ENCODE measurements around the gene LRP6.

LRP6 gene

DNA sequence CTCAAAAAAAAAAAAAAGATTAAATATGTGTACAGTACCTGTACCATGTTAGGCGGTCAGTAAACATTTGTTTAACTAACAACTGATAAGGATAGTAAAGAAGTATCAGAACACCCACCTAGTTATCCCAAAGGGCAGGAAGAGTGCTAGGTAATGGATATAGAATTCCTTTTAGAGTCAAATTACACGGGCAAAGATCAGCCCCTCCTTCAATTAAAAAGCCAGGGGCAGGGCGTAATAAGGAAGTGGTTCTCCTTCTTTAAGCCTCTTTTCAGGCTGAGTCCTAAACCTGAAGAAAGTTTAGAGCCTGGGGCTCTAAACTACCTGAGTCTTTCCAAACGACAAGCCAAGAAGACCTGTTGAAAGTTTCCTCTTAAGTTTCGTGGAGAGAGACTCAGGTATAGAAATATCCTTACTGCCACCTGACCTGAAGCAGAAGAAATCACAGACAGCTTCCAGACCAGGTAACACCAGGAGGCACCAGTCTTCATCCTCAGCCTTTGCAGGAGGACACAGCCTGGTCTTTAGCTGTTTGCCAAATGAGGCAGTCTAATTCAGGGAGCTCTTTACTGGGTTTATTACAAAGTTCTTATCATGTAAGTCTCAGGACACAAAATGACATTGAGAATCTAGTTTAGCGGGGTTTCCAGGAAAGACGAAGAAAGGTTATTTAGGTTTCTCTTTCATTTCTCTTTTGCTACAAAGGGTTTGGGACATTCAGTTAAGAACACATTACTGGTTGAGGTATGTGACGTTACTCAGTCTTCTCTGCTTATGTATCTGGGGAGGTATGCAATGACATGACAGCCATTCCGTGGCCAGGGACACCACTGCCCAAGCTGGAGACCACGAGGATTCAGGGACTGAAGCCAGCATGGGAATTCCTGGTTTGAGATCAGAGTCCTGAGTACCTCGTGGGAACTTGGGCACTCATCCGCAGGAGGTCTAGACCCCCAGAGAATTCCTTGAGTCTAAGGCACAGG lies 195.9 kb downstream of the LRP6 start, which contains the start of gene BCL2L14:
BCL2L14 (plus strand) TSS at position 266 of the 983 bp plus-strand sequence. CDS start 8,367 bp downstream, outside the sequence.
- DNase-seq: no peak

DNA sequence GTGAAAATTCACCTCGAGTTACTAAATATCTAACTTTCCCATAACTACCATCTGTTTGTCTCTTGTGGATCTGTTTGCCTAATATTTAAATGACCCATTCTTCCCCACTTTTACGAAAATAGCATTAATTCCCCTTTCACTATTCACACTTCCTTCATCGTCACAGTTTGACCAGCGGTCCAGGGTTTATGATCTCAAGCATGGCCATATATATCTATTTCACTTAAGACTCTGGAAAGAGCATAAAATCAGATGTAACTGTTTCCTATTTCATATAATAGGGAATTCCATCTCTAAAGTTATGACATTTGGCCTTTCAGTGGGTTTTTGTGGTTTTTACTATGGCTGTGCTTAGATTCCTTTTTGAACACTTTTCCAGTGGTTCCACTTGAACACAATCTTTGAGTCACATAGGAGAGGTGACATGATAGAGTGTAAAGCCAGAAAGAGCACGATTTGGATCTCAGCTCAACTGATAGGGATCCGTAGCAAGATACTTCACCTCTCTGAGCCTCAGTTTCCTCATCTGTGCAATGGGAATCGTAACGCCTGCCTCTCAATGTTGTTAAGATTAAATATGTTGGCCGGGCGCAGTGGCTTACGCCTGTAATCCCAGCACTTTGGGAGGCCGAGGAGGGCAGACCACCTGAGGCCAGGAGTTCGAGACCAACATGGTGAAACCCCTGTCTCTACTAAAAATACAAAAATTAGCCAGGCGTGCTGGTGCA lies 196.9 kb downstream of the LRP6 start:
- DNase-seq: no peak

DNA sequence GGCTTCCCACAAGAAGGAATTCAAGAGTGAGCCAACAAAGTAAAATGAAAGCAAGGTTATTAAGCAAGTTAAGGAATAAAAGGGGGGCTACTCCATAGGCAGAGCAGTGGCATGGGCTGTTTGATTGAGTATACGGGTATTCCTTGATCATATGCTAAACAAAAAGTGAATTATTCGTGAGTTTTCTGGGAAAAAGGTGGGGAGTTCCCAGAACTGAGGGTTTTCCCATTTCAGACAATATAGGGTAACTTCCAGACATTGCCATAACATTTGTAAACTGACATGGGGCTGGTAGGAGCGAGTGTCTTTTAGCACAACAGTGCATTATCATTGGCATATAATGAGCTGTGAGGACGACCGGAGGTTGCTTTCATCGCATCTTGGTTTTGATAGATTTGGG lies 198.1 kb downstream of the LRP6 start:
- DNase-seq: no peak
